K562 (cell line): ENCODE results near the gene CTNNBL1. TPM values are rescaled to one million over a fixed set of nuclear protein-coding genes. Genes with fewer than 3 reads are reported as not detected.

Experiments used
- ATAC-seq: fragments of 200-7000 bp; cut with Tn5 transposase; 3 replicates; pipeline ENCODE4 v1.9.1; 2020; ENCODE audit warnings: moderate library complexity
- BruUV-seq: library from RNA; stranded (reverse); fragments of 400-500 nt; replicated peaks from 2 replicates; lab custom pipeline; 2021; lab: Mats Ljungman, UMichigan
- CTCF ChIA-PET: fragments of 300-600 bp; formaldehyde crosslinking; extraction: SDS; loops from one replicate; lab custom pipeline; 2021; ENCODE audit warnings: low intra/inter-chr PET ratio; lab: Yijun Ruan, JAX
- POLR2A ChIA-PET: fragments of 300-600, 350-650 bp; sonication (Branson Sonifier 250); formaldehyde crosslinking; extraction: SDS; loops from one replicate; lab custom pipeline; 2021; ENCODE audit warnings: antibody characterized with exemption, inconsistent platforms; lab: Yijun Ruan, JAX
- DNase-seq, 4 experiments: peaks; one replicate each; pipeline versions ENCODE4 v3.0.0 to v3.0.0-alpha.2; 2011 to 2018; ENCODE audit warnings: low spot score in 3 of 4, mixed read lengths in 3 of 4; ENCODE audit errors: extremely low read depth in 1 of 4
- FAIRE-seq: peaks from 2 replicates; lab custom pipeline; 2011; peaks lifted over from hg19 to GRCh38; lab: Jason Lieb, UNC
- H2AFZ ChIP-seq: 2 replicates; pipeline ENCODE4 v1.6.0; 2011; ENCODE audit warnings: low read depth, low read length, control low read depth, inconsistent platforms
- H3K27ac ChIP-seq: fragments of 200-600 bp; 3 replicates; pipeline ENCODE4 v1.8.0; 2011; ENCODE audit warnings: low read depth, mild to moderate bottlenecking, control low read depth, inconsistent platforms, low read length, moderate library complexity, mixed read lengths; ENCODE audit errors: extremely low read depth
- H3K27me3 ChIP-seq, 2 experiments: fragments of 300-600 bp in 1 of 2; 2 replicates in 1 of 2; 3 replicates in 1 of 2; pipeline versions ENCODE4 v1.6.0 to v1.8.0; 2011; ENCODE audit warnings: inconsistent platforms in 2 of 2, low read length in 2 of 2, mild to moderate bottlenecking in 1 of 2, mixed read lengths in 1 of 2, moderate library complexity in 1 of 2; ENCODE audit not compliant: control insufficient read depth in 2 of 2, insufficient read depth in 2 of 2
- H3K36me3 ChIP-seq: fragments of 300-600 bp; 3 replicates; pipeline ENCODE4 v1.8.0; 2011; ENCODE audit warnings: mild to moderate bottlenecking, low read length, inconsistent platforms; ENCODE audit not compliant: control insufficient read depth, insufficient read depth
- H3K4me1 ChIP-seq, 2 experiments: fragments of 200-600 bp in 1 of 2; replicated peaks in 1 of 2; 2 replicates in 1 of 2; 3 replicates in 1 of 2; pipeline versions ENCODE4 v1.5.1 to v1.8.0; 2011; ENCODE audit warnings: inconsistent platforms in 2 of 2, low read length in 2 of 2, mild to moderate bottlenecking in 1 of 2, mixed read lengths in 1 of 2, moderate library complexity in 1 of 2; ENCODE audit not compliant: control insufficient read depth in 2 of 2, insufficient read depth in 2 of 2
- H3K4me2 ChIP-seq: 2 replicates; pipeline ENCODE4 v1.6.1; 2011; ENCODE audit warnings: low read length, control low read depth, inconsistent platforms, mixed read lengths; ENCODE audit not compliant: insufficient read depth
- H3K4me3 ChIP-seq: fragments of 200-600 bp; sonication (generic), shearing (Covaris generic); 2 replicates; pipeline ENCODE4 v1.5.1; 2016; ENCODE audit warnings: control low read depth, inconsistent platforms
- H3K79me2 ChIP-seq: fragments of 200-600 bp; 3 replicates; pipeline ENCODE4 v1.8.0; 2011; ENCODE audit warnings: low read length, inconsistent platforms; ENCODE audit not compliant: control insufficient read depth, insufficient read depth
- H3K9ac ChIP-seq, 2 experiments: 2 replicates each; pipeline versions ENCODE4 v1.6.0 to v1.6.1; 2011; ENCODE audit warnings: low read depth in 2 of 2, low read length in 2 of 2, control low read depth in 1 of 2, inconsistent platforms in 1 of 2, mild to moderate bottlenecking in 1 of 2, mixed read lengths in 1 of 2; ENCODE audit not compliant: insufficient read depth in 1 of 2
- H3K9me1 ChIP-seq: one replicate; pipeline ENCODE4 v1.6.0; 2011; ENCODE audit warnings: inconsistent platforms, mild to moderate bottlenecking, low read length, moderate library complexity; ENCODE audit not compliant: control insufficient read depth, insufficient read depth
- H3K9me3 ChIP-seq: replicated peaks from 2 replicates; pipeline ENCODE4 v1.5.1; 2011; ENCODE audit warnings: low read depth, low read length, inconsistent platforms; ENCODE audit not compliant: control insufficient read depth, insufficient read depth
- H4K20me1 ChIP-seq: replicated peaks from 2 replicates; pipeline ENCODE4 v1.6.1; 2011; ENCODE audit warnings: low read length, inconsistent platforms, mixed read lengths; ENCODE audit not compliant: control insufficient read depth, insufficient read depth
- RBM25 ChIP-seq: fragments of 200-400 bp; formaldehyde crosslinking; IDR thresholded peaks from 2 replicates; pipeline ENCODE4 v1.6.1; 2018; ENCODE audit warnings: low read length, low read depth, moderate library complexity; ENCODE audit not compliant: severe bottlenecking
- SP2 ChIP-seq: IDR thresholded peaks from 2 replicates; pipeline ENCODE4 v1.6.1; 2011; ENCODE audit warnings: mild to moderate bottlenecking, low read depth, low read length, moderate library complexity; ENCODE audit not compliant: poor library complexity, severe bottlenecking; ENCODE audit errors: extremely low read depth
- ZFP36 ChIP-seq: fragments of 150-350 bp; IDR thresholded peaks from 2 replicates; pipeline ENCODE4 v1.6.1; 2018; ENCODE audit warnings: low read length, low read depth; ENCODE audit not compliant: partially characterized antibody
- WGBS: fragments of 100-300 bp; shearing (Covaris generic); methylation state at CpG from one replicate; pipeline ENCODE4 v1.1.6; 2016; ENCODE audit warnings: low coverage, mixed read lengths; ENCODE audit not compliant: insufficient coverage; ENCODE audit errors: missing lambda C conversion rate; 5-methylcytosine and 5-hydroxymethylcytosine counted together
- in situ Hi-C: fragments of 300-500 bp; cut with MboI; formaldehyde crosslinking; loops from 4 replicates; pipeline ENCODE4 v1.15.0; 2018; ENCODE audit warnings: inconsistent platforms, mixed read lengths
- intact Hi-C: fragments of 100-400 bp; cut with micrococcal nuclease; formaldehyde crosslinking; loops from 2 replicates; pipeline ENCODE4 v1.14.2; 2022
- polyA plus RNA-seq, 8 experiments: library from polyadenylated mRNA; depleted of rRNA in 4 of 8; stranded (reverse) in 5 of 8; unstranded in 3 of 8; fragments of >200 nt; fragmentation: Nextera tagmentation in 2 of 8; fragmentation: Illumina TruSeq in 1 of 8; extraction: Ambion mirVana in 2 of 8; extraction: Trizol in 1 of 8; gene quantifications; 2 replicates each; pipeline versions ENCODE4 v1.2.1 to v1.2.3, GENCODE V29; 2011 to 2014; ENCODE audit warnings: inconsistent platforms in 1 of 8, missing spikeins in 1 of 8
- total RNA-seq, 7 experiments: library from RNA; depleted of rRNA in 6 of 7; stranded (reverse); fragments of >200 nt in 6 of 7; fragmentation: Illumina TruSeq in 2 of 7; extraction: Trizol in 2 of 7; gene quantifications; 2 replicates each; pipeline versions ENCODE4 v1.2.1 to v1.2.3, GENCODE V29; 2011 to 2021; ENCODE audit warnings: low replicate concordance in 1 of 7

The CTNNBL1 gene
- total and polyA plus RNA-seq, 9 of the 15 experiments (the other 6 are each of a cell fraction or from before 2014, with no cell fraction given) = 32.4 to 85.6 (median 43.6) TPM

- Histone ChIP-seq H2AFZ (no peak overlapping the region), H3K36me3 (no peaks in the 10 kb centered on the region; the same call in 2 of the 3 replicates), H3K9me3 (no peaks in the 10 kb centered on the region), H3K4me2 (no peak overlapping the region), H3K9ac (no peak overlapping the region), H3K27me3 (peaks cover 17 to 57% of the 10 kb centered on the region in 2 experiments; a peak in 4 of 5 replicates), H3K79me2 (no peaks in the 10 kb centered on the region), H3K4me1 (peaks cover 0 to 13% of the 10 kb centered on the region in 2 experiments; a peak in 2 of 5 replicates), H3K9me1 (peaks cover 3% of the 10 kb centered on the region), H4K20me1 (peaks cover 8% of the 10 kb centered on the region), H3K27ac (no peak overlapping the region), H3K4me3 (no peak overlapping the region)
- intact Hi-C loops (loop anchor here (5.0 kb wide), 1 partner anchor 317 kb away; no protein-coding TSS in a partner anchor), in situ Hi-C loops (no loop called here)
- FAIRE-seq (no peak), ATAC-seq (no peak), DNase-seq (no peak)
- CTCF ChIA-PET = no interaction called here
- 3% methylated on average over 8 of the region's 8 CpGs for WGBS
- no TSS peak for BruUV-seq
- POLR2A ChIA-PET = interaction anchor here (0.6 kb wide), 1 partner anchor 25 kb away, joined by 3 read pairs; no protein-coding TSS in a partner anchor
- TF ChIP-seq ZFP36 (peak; percentile 63), RBM25 (peak; percentile 38), SP2 (no peak)
These were observed 211.1 kb downstream of the CTNNBL1 start for GRCh38 chr20:37904845-37905373.
